Neuronal stem cell (in vitro differentiated cells): ENCODE data around the gene RECQL5. TPM values are rescaled to one million over a fixed set of nuclear protein-coding genes. Genes with fewer than 3 reads are reported as not detected.
A peak's percentile ranks its signal among the peaks of the same experiment; 100 is the strongest.

Experiments
- DNase-seq: peaks from one replicate; pipeline ENCODE4 v3.0.0-alpha.2; 2013; ENCODE audit warnings: low spot score
- H2AFZ ChIP-seq: one replicate; pipeline ENCODE4 v1.6.1; 2013; ENCODE audit warnings: mild to moderate bottlenecking, low read length, inconsistent platforms
- H2AK5ac ChIP-seq: 2 replicates; pipeline ENCODE4 v1.6.1; 2013; ENCODE audit warnings: low read depth, mild to moderate bottlenecking, inconsistent platforms, low read length, moderate library complexity, mixed read lengths
- H2BK120ac ChIP-seq: 2 replicates; pipeline ENCODE4 v1.6.1; 2013; ENCODE audit warnings: low read depth, mild to moderate bottlenecking, inconsistent platforms, low read length, moderate library complexity, mixed read lengths
- H2BK12ac ChIP-seq: one replicate; pipeline ENCODE4 v1.6.1; 2013; ENCODE audit warnings: low read length, inconsistent platforms
- H2BK15ac ChIP-seq: 2 replicates; pipeline ENCODE4 v1.6.1; 2013; ENCODE audit warnings: mild to moderate bottlenecking, low read length, inconsistent platforms, mixed read lengths
- H2BK5ac ChIP-seq: one replicate; pipeline ENCODE4 v1.6.1; 2013; ENCODE audit warnings: inconsistent platforms, mild to moderate bottlenecking, low read length, moderate library complexity
- H3K14ac ChIP-seq: one replicate; pipeline ENCODE4 v1.6.1; 2013; ENCODE audit warnings: low read length, inconsistent platforms
- H3K18ac ChIP-seq: 2 replicates; pipeline ENCODE4 v1.6.1; 2013; ENCODE audit warnings: low read length, inconsistent platforms
- H3K23ac ChIP-seq: 2 replicates; pipeline ENCODE4 v1.6.1; 2013; ENCODE audit warnings: low read depth, mild to moderate bottlenecking, mixed read lengths, low read length, inconsistent platforms; ENCODE audit not compliant: poor library complexity
- H3K27ac ChIP-seq: replicated peaks from 3 replicates; pipeline ENCODE4 v1.5.1; 2013; ENCODE audit warnings: low read length, inconsistent platforms
- H3K27me3 ChIP-seq, 3 experiments: 2 replicates each; pipeline ENCODE4 v1.6.1; 2013; ENCODE audit warnings: low read length in 3 of 3, mild to moderate bottlenecking in 2 of 3, inconsistent platforms in 1 of 3, low read depth in 1 of 3, mixed read lengths in 1 of 3, moderate library complexity in 1 of 3; ENCODE audit not compliant: control insufficient read depth in 3 of 3, insufficient read depth in 3 of 3
- H3K36me3 ChIP-seq, 2 donors: replicated peaks in 1 of 2; 2 replicates each; pipeline ENCODE4 v1.6.1; 2013; ENCODE audit warnings: low read length in 2 of 2; ENCODE audit not compliant: control insufficient read depth in 2 of 2, insufficient read depth in 2 of 2
- H3K4ac ChIP-seq: 2 replicates; pipeline ENCODE4 v1.6.1; 2013; ENCODE audit warnings: inconsistent platforms, mild to moderate bottlenecking, low read length, moderate library complexity
- H3K4me1 ChIP-seq, 2 donors: 1 replicate in 1 of 2; 2 replicates in 1 of 2; pipeline ENCODE4 v1.6.1; 2013; ENCODE audit warnings: low read length in 2 of 2, low read depth in 1 of 2; ENCODE audit not compliant: control insufficient read depth in 2 of 2, insufficient read depth in 1 of 2
- H3K4me2 ChIP-seq: one replicate; pipeline ENCODE4 v1.6.1; 2013; ENCODE audit warnings: mild to moderate bottlenecking, low read length, inconsistent platforms; ENCODE audit not compliant: insufficient read depth, poor library complexity, severe bottlenecking
- H3K4me3 ChIP-seq, 2 donors: 2 replicates each; pipeline ENCODE4 v1.5.1; 2013; ENCODE audit warnings: low read length in 2 of 2, mild to moderate bottlenecking in 2 of 2, inconsistent platforms in 1 of 2, moderate library complexity in 1 of 2
- H3K79me1 ChIP-seq: one replicate; pipeline ENCODE4 v1.6.1; 2013; ENCODE audit warnings: low read depth, mild to moderate bottlenecking, inconsistent platforms, low read length, moderate library complexity
- H3K9ac ChIP-seq: one replicate; pipeline ENCODE4 v1.6.1; 2013; ENCODE audit warnings: mild to moderate bottlenecking, low read depth, low read length, inconsistent platforms; ENCODE audit not compliant: poor library complexity
- H3K9me3 ChIP-seq, 2 donors: replicated peaks in 1 of 2; 2 replicates each; pipeline versions ENCODE3 to v1.6.1; 2013; ENCODE audit warnings: low read length in 2 of 2, mild to moderate bottlenecking in 2 of 2, inconsistent platforms in 1 of 2, low read depth in 1 of 2, mixed read lengths in 1 of 2, moderate library complexity in 1 of 2; ENCODE audit not compliant: control insufficient read depth in 2 of 2, insufficient read depth in 1 of 2
- H4K8ac ChIP-seq: one replicate; pipeline ENCODE4 v1.6.1; 2013; ENCODE audit warnings: low read depth, mild to moderate bottlenecking, inconsistent platforms, low read length, moderate library complexity
- H4K91ac ChIP-seq: one replicate; pipeline ENCODE4 v1.6.1; 2013; ENCODE audit warnings: low read length, low read depth, mild to moderate bottlenecking, inconsistent platforms; ENCODE audit not compliant: poor library complexity
- WGBS, 2 donors: extraction: QIAGEN DNeasy Blood & Tissue Kit; methylation state at CpG; one replicate each; pipeline ENCODE4 v1.1.7; 2013; ENCODE audit warnings: missing lambda C conversion rate in 2 of 2, mixed read lengths in 1 of 2; ENCODE audit not compliant: insufficient read length in 2 of 2, insufficient replicate concordance in 1 of 2; ENCODE audit errors: extremely low coverage in 2 of 2; 5-methylcytosine and 5-hydroxymethylcytosine counted together
- polyA plus RNA-seq, 2 experiments: library from polyadenylated mRNA; stranded (reverse); fragments of 200-250 nt; gene quantifications; one replicate each; pipeline ENCODE4 v1.2.3, GENCODE V29; 2013

The RECQL5 gene
- polyA plus RNA-seq (2013, experiment 1 of 2) = 16.5 TPM
- 16.0 TPM for polyA plus RNA-seq (2013, experiment 2 of 2)

GRCh38 chr17:75666959-75667790 lies at the start of gene RECQL5, which contains the start of gene SAP30BP:
Gene RECQL5 (minus strand): TSS chr17:75667154. CDS start chr17:75666557, 597 bp downstream.
Gene SAP30BP (plus strand): TSS chr17:75667338. CDS start chr17:75667373, 35 bp downstream.
- Histone ChIP-seq H2BK12ac (no peak within 1 kb of the TSS), H4K8ac (peak within 1 kb of the TSS; percentile 88), H3K9ac (peak within 1 kb of the TSS; percentile 96), H3K4me1 (peaks cover 1 to 11% of the 10 kb centered on the region in 2 donors), H3K4me2 (peak within 1 kb of the TSS; percentile 83), H3K14ac (no peak within 1 kb of the TSS), H3K4me3 (peak within 1 kb of the TSS; percentile 93 to 96), H3K36me3 (peaks cover 24 to 64% of the 10 kb centered on the region in 2 donors), H3K9me3 (no peaks in the 10 kb centered on the region), H2BK5ac (no peak within 1 kb of the TSS), H4K91ac (no peak within 1 kb of the TSS), H2BK15ac (no peak within 1 kb of the TSS), H3K27me3 (no peaks in the 10 kb centered on the region), H3K79me1 (peaks cover 10% of the 10 kb centered on the region), H2AFZ (peak within 1 kb of the TSS; percentile 89), H3K18ac (peak within 1 kb of the TSS; percentile 86), H3K27ac (no peak within 1 kb of the TSS), H2BK120ac (no peak within 1 kb of the TSS), H3K4ac (peak within 1 kb of the TSS; percentile 43), H3K23ac (peak within 1 kb of the TSS; percentile 66), H2AK5ac (no peak within 1 kb of the TSS)
- WGBS, 2 donors = no CpG with 5 or more reads among the region's 55 CpGs
- peak; percentile 99 for DNase-seq

DNA sequence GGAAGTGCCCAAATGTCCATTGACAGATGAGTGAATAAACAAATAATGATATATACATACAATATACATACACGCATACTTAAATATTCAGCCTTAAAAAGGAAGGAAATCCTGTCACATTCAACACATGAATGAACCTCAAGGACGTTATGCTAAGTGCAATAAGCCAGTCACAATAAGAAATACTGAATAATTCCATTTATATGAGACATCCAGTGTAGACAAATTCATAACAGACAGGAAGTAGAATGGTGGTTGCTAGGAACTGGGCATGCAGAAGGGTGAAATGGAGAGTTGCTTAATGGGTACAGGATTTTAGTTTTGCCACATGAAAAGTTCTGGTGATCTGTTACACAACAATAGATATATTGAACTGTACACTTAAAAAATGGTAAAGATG lies 45.5 kb upstream of the RECQL5 start:
- H4K91ac ChIP-seq = no peak overlapping the region
- WGBS, 2 donors = no CpG with 5 or more reads among the region's 2 CpGs
- H3K4me1 ChIP-seq = no peaks in the 10 kb centered on the region
- no peak overlapping the region for H3K4me3 ChIP-seq
- H3K79me1 ChIP-seq = no peaks in the 10 kb centered on the region
- H2BK5ac ChIP-seq = no peak overlapping the region
- H2AFZ ChIP-seq = no peak overlapping the region
- H2BK15ac ChIP-seq = no peak overlapping the region
- H2BK120ac ChIP-seq = no peak overlapping the region
- H2AK5ac ChIP-seq = no peak overlapping the region
- no peak overlapping the region for H4K8ac ChIP-seq
- no peak overlapping the region for H3K4me2 ChIP-seq
- H2BK12ac ChIP-seq = no peak overlapping the region
- H3K27me3 ChIP-seq = no peaks in the 10 kb centered on the region
- peaks cover 2 to 14% of the 10 kb centered on the region in 2 donors for H3K36me3 ChIP-seq
- no peaks in the 10 kb centered on the region for H3K9me3 ChIP-seq
- H3K4ac ChIP-seq = no peak overlapping the region
- DNase-seq = no peak
- no peak overlapping the region for H3K27ac ChIP-seq
- H3K18ac ChIP-seq = no peak overlapping the region
- no peak overlapping the region for H3K23ac ChIP-seq
- no peak overlapping the region for H3K9ac ChIP-seq
- no peak overlapping the region for H3K14ac ChIP-seq

- WGBS, 2 donors = no CpG with 5 or more reads among the region's 12 CpGs
- peaks cover 43 to 67% of the 10 kb centered on the region in 2 donors for H3K36me3 ChIP-seq
- H2BK5ac ChIP-seq = no peak overlapping the region
- no peak overlapping the region for H3K4ac ChIP-seq
- H3K4me3 ChIP-seq = no peak overlapping the region
- H3K18ac ChIP-seq = peak overlapping the region; percentile 30
- H3K79me1 ChIP-seq = no peaks in the 10 kb centered on the region
- H4K8ac ChIP-seq = no peak overlapping the region
- no peak overlapping the region for H3K4me2 ChIP-seq
- no peak overlapping the region for H2BK120ac ChIP-seq
- H3K27ac ChIP-seq = no peak overlapping the region
- H2BK12ac ChIP-seq = no peak overlapping the region
- H3K27me3 ChIP-seq = no peaks in the 10 kb centered on the region
- H3K9me3 ChIP-seq = no peaks in the 10 kb centered on the region
- H3K23ac ChIP-seq = no peak overlapping the region
- no peak overlapping the region for H2AFZ ChIP-seq
- H3K14ac ChIP-seq = no peak overlapping the region
- H3K4me1 ChIP-seq = no peaks in the 10 kb centered on the region
- H4K91ac ChIP-seq = no peak overlapping the region
- no peak for DNase-seq
- H2BK15ac ChIP-seq = no peak overlapping the region
- H3K9ac ChIP-seq = no peak overlapping the region
- no peak overlapping the region for H2AK5ac ChIP-seq
Measured at GRCh38 chr17:75707079-75707571, 40.2 kb upstream of the RECQL5 start.

DNA sequence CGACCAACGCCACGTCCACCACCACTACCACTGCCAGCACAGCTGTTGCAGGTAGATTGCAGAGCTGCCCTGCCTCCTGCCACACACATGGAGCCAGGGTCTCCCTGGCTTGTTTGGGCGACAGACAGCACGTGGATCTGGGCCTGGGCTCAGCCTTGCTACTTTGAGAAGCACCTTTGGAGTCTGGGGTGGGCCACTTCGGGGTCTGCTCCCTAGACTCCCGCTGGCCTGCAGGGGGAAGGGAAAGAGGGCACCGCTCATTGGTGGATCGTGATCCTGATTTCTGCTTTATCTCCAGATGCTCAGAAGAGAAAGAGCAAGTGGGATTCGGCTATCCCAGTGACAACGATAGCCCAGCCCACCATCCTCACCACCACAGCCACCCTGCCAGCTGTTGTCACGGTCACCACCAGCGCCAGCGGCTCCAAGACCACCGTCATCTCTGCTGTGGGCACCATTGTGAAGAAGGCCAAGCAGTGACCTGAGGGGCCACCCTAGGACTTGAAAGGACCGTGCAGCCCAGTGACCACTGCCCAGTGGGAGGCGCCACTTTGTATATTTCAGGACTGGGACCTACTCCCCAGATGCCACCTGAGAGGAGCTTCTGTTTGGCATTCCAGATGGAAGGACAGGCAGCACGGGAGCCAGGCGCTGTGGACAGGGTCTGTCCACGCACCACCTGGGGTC lies 39.2 kb upstream of the RECQL5 start:
- WGBS, 2 donors = no CpG with 5 or more reads among the region's 20 CpGs

More for the DNA sequence above, 39.2 kb upstream of the RECQL5 start:
- H3K27me3 ChIP-seq = no peaks in the 10 kb centered on the region
- H3K27ac ChIP-seq = no peak overlapping the region
- H2BK120ac ChIP-seq = no peak overlapping the region
- H3K4me3 ChIP-seq = no peak overlapping the region
- H2BK15ac ChIP-seq = no peak overlapping the region
- H3K4me2 ChIP-seq = no peak overlapping the region
- H2BK5ac ChIP-seq = no peak overlapping the region
- H3K36me3 ChIP-seq = peaks cover 50 to 76% of the 10 kb centered on the region in 2 donors
- H3K4me1 ChIP-seq = no peaks in the 10 kb centered on the region
- no peak overlapping the region for H3K4ac ChIP-seq
- no peak overlapping the region for H2AK5ac ChIP-seq
- H3K79me1 ChIP-seq = no peaks in the 10 kb centered on the region
- no peak overlapping the region for H2BK12ac ChIP-seq
- no peak overlapping the region for H4K91ac ChIP-seq
- no peaks in the 10 kb centered on the region for H3K9me3 ChIP-seq
- no peak overlapping the region for H3K23ac ChIP-seq
- H2AFZ ChIP-seq = no peak overlapping the region
- H3K18ac ChIP-seq = no peak overlapping the region
- H3K9ac ChIP-seq = no peak overlapping the region
- no peak overlapping the region for H3K14ac ChIP-seq
- no peak overlapping the region for H4K8ac ChIP-seq
- DNase-seq = no peak
